Kidney epithelial cell (primary cell): Measurements from ENCODE around the gene DDAH1. TPM values are rescaled to one million over a fixed set of nuclear protein-coding genes. Genes with fewer than 3 reads are reported as not detected.

Experiments
- DNase-seq: peaks from one replicate; pipeline ENCODE4 v3.0.0-alpha.2; 2010; ENCODE audit warnings: low read depth
- H3K27me3 ChIP-seq: 2 replicates; pipeline ENCODE4 v1.6.0; 2011; ENCODE audit warnings: low read length; ENCODE audit not compliant: control insufficient read depth, insufficient read depth
- H3K36me3 ChIP-seq: 2 replicates; pipeline ENCODE4 v1.5.1; 2011; ENCODE audit warnings: low read length; ENCODE audit not compliant: control insufficient read depth, insufficient read depth
- H3K4me3 ChIP-seq: 2 replicates; pipeline ENCODE4 v1.5.1; 2011; ENCODE audit warnings: low read depth, mild to moderate bottlenecking, control low read depth, low read length
- total RNA-seq: library from RNA; depleted of rRNA; stranded (reverse); fragments of >200 nt; gene quantifications from 2 replicates; pipeline ENCODE4 v1.2.3, GENCODE V29; 2015
- TF ChIP-seq, protein P1 (sequence below): IDR thresholded peaks from 2 replicates; pipeline ENCODE4 v1.5.1; 2011; ENCODE audit warnings: mild to moderate bottlenecking, moderate library complexity, low read length, control low read depth, inconsistent platforms; ENCODE audit not compliant: insufficient read depth, poor library complexity, severe bottlenecking

Gene DDAH1
- total RNA-seq, 1 donor from 2014 or later, result 33.4 TPM

- TF ChIP-seq, protein P1, sequence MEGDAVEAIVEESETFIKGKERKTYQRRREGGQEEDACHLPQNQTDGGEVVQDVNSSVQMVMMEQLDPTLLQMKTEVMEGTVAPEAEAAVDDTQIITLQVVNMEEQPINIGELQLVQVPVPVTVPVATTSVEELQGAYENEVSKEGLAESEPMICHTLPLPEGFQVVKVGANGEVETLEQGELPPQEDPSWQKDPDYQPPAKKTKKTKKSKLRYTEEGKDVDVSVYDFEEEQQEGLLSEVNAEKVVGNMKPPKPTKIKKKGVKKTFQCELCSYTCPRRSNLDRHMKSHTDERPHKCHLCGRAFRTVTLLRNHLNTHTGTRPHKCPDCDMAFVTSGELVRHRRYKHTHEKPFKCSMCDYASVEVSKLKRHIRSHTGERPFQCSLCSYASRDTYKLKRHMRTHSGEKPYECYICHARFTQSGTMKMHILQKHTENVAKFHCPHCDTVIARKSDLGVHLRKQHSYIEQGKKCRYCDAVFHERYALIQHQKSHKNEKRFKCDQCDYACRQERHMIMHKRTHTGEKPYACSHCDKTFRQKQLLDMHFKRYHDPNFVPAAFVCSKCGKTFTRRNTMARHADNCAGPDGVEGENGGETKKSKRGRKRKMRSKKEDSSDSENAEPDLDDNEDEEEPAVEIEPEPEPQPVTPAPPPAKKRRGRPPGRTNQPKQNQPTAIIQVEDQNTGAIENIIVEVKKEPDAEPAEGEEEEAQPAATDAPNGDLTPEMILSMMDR, result no peak
- H3K4me3 ChIP-seq, result no peak overlapping the region
- H3K36me3 ChIP-seq, result no peaks in the 10 kb centered on the region
- no peaks in the 10 kb centered on the region for H3K27me3 ChIP-seq
- DNase-seq, result no peak
These were observed 47.1 kb downstream of the DDAH1 start for GRCh38 chr1:85417876-85418275.

DNA sequence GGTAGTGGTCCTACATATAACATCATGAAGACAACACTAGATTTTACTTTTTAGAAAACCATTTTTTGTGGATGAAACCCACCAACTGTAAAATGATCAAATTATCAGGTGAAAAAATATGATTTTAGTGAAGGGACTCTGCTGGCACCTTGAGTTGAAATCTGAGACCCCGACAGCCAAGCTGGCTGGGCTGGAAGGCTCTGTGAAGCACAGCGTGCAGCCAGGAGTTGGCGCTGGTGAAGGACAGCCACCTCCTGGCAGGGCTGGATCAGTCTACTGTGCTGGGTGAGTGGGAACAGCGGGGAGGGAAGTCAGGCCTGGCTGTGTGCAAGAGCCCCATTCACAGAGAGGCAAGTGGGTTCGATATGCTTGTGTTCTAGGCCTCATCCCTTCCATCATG lies 47.9 kb downstream of the DDAH1 start:
- Histone ChIP-seq H3K27me3 (no peaks in the 10 kb centered on the region), H3K4me3 (no peak overlapping the region), H3K36me3 (no peaks in the 10 kb centered on the region)
- TF ChIP-seq, protein P1, result no peak
- no peak for DNase-seq

GRCh38 chr1:85413169-85413568 lies 51.8 kb downstream of the DDAH1 start:
- no peaks in the 10 kb centered on the region for H3K36me3 ChIP-seq
- TF ChIP-seq, protein P1, result no peak

DNA sequence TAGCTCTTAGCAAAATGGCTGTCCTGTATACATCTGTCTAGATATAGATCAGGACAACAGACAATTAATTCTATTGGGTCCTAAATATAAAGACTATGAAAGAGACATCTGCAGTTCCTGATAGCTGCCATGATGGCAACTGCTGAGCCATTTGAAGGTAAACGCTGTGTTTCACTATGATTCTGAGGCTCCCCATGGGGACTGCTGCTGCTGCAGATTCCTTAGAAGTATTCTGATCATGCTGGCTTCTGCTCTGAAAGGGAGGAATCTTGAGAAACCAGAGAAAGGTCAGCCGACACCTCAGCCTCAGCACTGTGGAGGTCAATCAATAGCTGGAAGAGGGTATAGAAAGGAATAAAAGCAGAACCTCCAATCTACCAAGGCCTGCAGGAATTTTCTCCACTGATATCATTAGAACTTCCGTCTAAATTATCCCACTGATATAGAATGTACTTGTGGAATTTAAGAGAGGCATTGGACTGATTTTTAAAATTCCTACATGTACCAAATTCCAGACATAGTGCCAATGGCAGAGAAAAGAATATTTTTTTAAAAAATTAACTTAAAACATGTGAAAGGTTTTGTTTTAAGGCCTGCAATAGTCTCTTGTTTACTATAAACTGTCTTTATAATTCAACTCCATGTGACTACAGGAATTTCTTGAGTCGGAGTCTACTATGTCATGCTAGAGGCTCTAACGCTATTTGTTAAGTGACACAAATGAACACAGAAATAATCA lies 53.2 kb downstream of the DDAH1 start:
- Histone ChIP-seq H3K36me3 (no peaks in the 10 kb centered on the region), H3K27me3 (no peaks in the 10 kb centered on the region), H3K4me3 (no peak overlapping the region)
- DNase-seq, result no peak
- TF ChIP-seq, protein P1, result no peak

More at GRCh38 chr1:85413169-85413568, 51.8 kb downstream of the DDAH1 start:
- Histone ChIP-seq H3K27me3 (no peaks in the 10 kb centered on the region), H3K4me3 (no peak overlapping the region)
- DNase-seq, result no peak

DNA sequence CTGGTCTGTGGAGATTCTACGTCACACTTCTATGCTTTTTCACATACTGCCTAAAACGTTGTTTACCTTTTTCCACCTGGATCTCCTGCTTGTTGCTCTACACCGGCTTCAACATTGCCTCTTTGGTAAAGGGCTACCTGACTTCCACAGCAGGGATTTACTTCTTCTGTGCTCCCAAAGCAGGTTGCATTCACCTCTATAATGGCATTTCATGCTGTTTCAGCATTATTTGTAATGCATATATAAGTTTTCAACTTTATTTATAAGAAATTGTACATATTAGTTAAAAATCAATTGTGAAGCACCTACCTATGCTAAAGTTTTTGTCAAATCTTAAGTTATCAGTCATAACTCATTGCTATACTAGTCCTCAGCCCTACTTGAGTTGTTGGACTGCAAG lies 55.4 kb downstream of the DDAH1 start:
- TF ChIP-seq, protein P1, result no peak
- H3K27me3 ChIP-seq, result no peaks in the 10 kb centered on the region
- no peak for DNase-seq
- no peak overlapping the region for H3K4me3 ChIP-seq
- no peaks in the 10 kb centered on the region for H3K36me3 ChIP-seq
